GM19035 (cell line): ENCODE data around the gene NFKBIA.
"Not testable (repeated sequence)": the region's sequence is repeated elsewhere in the genome, so short reads cannot be mapped to it uniquely, and the experiment has no call there.

ENCODE experiments used
- ATAC-seq: cut with Tn5 transposase; IDR thresholded peaks from one replicate; pipeline ENCODE4 v1.9.1; 2021; ENCODE audit not compliant: unreplicated experiment

Gene NFKBIA, protein sequence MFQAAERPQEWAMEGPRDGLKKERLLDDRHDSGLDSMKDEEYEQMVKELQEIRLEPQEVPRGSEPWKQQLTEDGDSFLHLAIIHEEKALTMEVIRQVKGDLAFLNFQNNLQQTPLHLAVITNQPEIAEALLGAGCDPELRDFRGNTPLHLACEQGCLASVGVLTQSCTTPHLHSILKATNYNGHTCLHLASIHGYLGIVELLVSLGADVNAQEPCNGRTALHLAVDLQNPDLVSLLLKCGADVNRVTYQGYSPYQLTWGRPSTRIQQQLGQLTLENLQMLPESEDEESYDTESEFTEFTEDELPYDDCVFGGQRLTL

DNA sequence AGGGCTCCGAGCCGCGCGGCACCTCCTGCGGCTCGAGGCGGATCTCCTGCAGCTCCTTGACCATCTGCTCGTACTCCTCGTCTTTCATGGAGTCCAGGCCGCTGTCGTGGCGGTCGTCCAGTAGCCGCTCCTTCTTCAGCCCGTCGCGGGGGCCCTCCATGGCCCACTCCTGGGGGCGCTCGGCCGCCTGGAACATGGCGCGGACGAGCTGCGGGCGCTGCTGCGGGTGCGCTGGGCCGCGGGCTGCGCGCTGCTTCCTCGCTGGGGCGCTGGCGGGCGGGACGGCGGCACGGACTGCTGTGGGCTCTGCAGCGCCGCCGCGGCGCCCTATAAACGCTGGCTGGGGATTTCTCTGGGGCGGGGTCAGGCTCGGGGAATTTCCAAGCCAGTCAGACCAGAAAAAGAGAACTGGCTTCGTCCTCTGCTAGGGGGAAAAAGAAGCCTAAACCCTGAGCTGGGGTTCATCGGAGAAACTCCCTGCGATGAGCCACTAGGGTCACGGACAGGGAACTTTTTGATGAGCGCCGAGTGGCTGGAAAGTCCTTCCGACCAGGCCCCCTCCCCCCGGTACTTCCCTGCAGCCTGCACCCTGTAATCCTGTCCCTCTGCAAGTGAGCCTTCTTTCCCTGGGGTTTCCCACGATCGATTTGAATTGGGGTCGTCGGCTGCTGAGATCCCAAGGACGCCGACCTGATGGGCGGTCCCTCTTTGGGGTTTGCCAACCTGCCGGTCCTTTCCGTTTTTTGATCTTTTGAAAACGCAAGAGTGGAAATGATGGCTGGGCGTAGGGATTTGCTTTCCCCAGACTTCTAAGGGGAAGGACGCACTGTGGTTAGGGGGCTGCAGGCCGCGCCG, at the start of gene NFKBIA:
TSS of gene NFKBIA (minus strand) at position 301 of the 855 bp plus-strand sequence. CDS start at position 196, 105 bp downstream.
- peak; percentile 64 for ATAC-seq

- no peak for ATAC-seq
Observed at GRCh38 chr14:35446450-35446849, 41.9 kb upstream of the NFKBIA start.

DNA sequence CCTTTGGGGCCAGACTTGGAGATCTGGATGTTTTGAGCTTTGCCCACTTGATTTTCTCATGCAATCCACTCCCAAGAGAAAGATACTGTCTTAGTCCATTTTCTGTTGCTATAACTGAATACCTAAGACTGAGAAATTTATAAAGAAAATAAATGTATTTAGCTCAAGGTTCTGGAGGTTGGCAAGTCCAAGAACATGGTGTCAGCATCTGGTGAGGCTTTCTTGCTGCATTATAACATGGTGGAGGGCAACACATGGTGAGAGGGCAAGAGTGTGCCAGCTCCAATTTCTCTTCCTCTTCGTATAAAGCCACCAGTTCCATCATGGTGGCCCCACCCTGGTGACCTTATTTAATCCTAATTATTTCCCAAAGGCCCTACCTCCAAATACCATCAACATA, 39.6 kb upstream of the NFKBIA start:
- no peak for ATAC-seq

GRCh38 chr14:35441160-35441559, 36.6 kb upstream of the NFKBIA start:
- no peak for ATAC-seq

DNA sequence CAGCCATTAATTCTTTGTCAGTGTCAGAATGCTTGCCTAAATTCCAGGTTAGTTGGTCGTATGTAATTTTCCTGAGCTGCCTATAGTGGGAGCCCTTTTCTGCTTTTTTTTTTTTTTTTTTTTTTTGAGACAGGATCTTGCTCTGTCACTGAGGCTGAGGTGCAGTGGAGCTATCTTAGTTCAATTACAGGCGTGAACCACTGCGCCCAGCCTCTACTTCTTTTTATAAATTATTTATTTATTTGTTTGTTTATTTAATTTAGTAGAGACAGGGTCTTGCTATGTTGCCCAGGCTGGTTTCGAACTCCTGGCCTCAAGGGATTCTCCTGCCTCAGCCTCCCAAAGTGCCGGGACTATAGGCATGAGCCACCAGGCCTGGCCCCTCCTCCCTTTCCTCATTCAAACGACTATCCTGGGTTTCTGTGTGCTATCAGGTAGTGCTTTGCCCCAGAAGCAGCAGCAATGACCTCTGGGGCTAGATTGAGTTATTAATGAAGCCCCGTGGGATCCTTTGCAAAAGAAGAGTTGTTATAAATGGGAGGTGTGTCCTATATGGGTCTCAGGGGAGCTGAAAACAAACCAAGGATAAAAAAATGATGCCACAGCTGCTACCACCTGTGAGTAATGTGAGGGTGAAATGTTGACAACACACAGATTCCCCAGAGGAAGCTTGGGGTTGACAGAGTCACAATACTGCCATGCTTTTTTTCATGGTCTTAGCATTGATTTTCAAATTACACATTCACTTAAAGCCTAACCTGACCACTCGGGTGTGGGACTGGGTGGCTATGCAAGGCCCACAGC, 34.6 kb upstream of the NFKBIA start:
- ATAC-seq, result no peak

GRCh38 chr14:35438492-35438891, 33.9 kb upstream of the NFKBIA start:
- ATAC-seq, result not testable (repeated sequence)

GRCh38 chr14:35435177-35435576, 30.6 kb upstream of the NFKBIA start:
- no peak for ATAC-seq

DNA sequence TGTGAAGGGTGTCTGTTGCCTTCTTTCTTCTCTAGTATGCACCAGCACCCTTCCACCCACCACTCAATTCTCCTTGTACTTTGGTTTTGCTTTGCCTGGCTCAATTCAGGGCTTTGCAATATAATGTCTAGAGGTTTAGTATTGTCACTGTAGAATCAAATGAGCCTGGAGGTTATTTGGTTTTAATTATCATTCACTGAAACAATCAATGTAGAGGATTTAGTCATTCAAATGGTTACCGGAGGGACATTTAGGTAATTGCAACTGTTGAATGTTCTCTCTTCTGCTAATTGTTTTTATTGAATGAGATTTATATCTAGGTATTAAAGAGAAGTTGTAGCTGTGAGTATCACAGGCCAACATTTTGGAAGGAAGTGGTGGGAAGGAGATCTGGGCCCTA, 29.3 kb upstream of the NFKBIA start:
- no peak for ATAC-seq

- ATAC-seq, result no peak
Observed at GRCh38 chr14:35430459-35431199, 26.1 kb upstream of the NFKBIA start.

DNA sequence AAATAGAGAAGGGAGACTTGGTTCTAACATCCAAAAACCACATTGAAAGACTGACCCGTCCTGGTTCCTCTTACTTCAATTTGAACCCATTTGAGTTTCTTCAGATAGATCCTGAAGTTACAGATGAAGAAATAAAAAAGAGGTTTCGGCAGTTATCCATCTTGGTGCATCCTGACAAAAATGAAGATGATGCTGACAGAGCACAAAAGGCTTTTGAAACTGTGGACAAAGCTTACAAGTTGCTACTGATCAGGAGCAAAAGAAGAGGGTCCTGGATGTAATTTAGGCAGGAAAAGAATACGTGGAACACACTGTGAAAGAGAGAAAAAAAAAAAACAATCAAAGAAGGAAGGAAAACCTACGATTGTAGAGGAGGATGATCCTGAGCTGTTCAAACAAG, 25.4 kb upstream of the NFKBIA start:
- no peak for ATAC-seq

GRCh38 chr14:35425850-35426249, 21.3 kb upstream of the NFKBIA start:
- no peak for ATAC-seq

GRCh38 chr14:35423621-35424020, 19.1 kb upstream of the NFKBIA start:
- ATAC-seq, result no peak

DNA sequence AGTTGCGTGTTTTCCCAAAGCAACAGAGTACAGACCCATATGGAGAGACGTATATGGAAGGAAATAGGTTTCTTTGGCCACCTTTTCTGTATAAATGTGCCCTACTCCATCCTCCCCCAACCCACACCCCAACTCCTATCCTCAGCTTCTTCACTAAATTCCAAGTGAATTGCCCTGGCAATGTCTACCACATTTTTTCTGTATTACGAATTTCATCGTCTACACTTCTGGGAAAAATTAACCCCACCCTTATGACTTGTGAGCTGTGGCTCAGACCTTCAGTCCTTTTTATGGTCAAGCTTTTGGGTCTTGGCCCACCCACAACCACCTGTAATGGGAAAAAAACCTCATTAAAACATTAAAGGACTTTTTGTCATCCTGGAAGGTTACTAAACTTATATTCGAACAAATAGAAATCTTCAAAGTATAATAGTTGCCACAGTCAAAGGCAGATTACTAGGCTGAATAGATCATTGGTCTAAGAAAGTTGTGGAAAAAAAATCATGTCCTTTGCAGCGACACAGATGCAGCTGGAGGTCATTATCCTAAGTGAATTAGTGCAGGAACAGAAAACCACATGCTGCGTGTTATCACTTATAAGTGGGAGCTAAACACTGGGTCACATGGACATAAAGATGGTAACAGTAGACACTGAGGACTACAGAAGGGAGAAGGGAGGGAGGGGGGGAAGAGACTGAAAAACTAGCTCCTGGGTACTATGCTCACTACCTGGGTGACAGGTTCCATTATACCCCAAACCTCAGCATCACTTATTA, 15.7 kb upstream of the NFKBIA start:
- ATAC-seq, result no peak

- no peak for ATAC-seq
Observed at GRCh38 chr14:35419429-35419841, 14.9 kb upstream of the NFKBIA start.

- ATAC-seq, result no peak
Observed at GRCh38 chr14:35418093-35418492, 13.5 kb upstream of the NFKBIA start.

DNA sequence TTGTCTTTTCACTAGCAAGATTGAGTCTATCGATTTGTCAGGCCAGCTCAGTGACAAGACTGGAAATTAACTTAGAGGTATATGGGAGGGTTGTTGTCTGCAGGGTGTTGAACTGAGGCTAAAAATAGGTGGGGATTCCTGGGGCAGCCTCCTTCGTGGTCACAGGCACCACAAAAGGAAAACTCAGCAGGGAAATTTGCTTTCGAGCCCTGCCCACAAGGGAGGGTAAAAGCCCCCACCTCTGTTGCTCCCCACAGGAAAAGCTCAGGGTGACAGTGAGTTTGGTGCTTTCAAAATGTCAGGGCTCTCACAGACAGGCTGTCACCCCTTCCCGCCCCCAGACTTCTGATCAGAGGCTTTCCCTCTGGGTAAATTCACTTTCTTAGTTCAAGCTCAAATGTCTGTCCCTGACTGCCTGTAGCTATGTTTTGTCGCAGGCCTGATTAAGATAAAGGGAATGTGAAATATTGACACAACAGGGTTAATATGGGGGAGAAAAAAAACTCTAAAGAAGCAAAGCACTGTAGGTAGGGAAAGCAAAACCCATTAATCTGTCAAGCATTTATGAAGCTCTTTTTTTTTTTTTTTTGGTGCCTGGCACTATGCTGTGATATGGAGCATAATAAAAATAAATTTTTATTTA, 11.7 kb upstream of the NFKBIA start:
- peak; percentile 53 for ATAC-seq

- ATAC-seq, result no peak
Observed at GRCh38 chr14:35414365-35414764, 9.8 kb upstream of the NFKBIA start.

- ATAC-seq, result no peak
Observed at GRCh38 chr14:35412272-35413056, 7.9 kb upstream of the NFKBIA start.

- no peak for ATAC-seq
Observed at GRCh38 chr14:35410858-35411257, 6.3 kb upstream of the NFKBIA start.
